ENCODE data around the gene MAGT1. TPM values are rescaled to one million over a fixed set of nuclear protein-coding genes. Genes with fewer than 3 reads are reported as not detected.
"Not testable (repeated sequence)": the region's sequence is repeated elsewhere in the genome, so short reads cannot be mapped to it uniquely, and the experiment has no call there.

The MAGT1 gene
- total and polyA plus RNA-seq, 2 donors from 2014 or later: 36.5 to 86.8 TPM

GRCh38 chrX:77893713-77894112 is 1.5 kb downstream of the MAGT1 start:
- peak overlapping the region in 1 of 3 donors; percentile 97 for H3K9ac ChIP-seq (ENCODE audit: low read length in 3 of 3)
- intact Hi-C loops (cut with DNase I): no loop called here
- FAIRE-seq: no peak
- H3K27me3 ChIP-seq (ENCODE audit: control insufficient read depth, insufficient read depth, low read length): no peaks in the 10 kb centered on the region
- peak overlapping the region; percentile 94 to 97 (median 97) for H3K4me3 ChIP-seq (ENCODE audit: low read length in 3 of 3)
- no peak for DNase-seq
- no peak overlapping the region for H3K27ac ChIP-seq (ENCODE audit: low read depth in 2 of 2, low read length in 2 of 2)
- H3K9me3 ChIP-seq (ENCODE audit: control insufficient read depth in 2 of 3, insufficient read depth in 1 of 3, low read length in 3 of 3): no peaks in the 10 kb centered on the region
- TF ChIP-seq CTCF (IDR thresholded peaks at IDR 0.05; ENCODE audit: borderline replicate concordance, extremely low read depth, insufficient read depth): no peak
- H3K4me1 ChIP-seq (ENCODE audit: control insufficient read depth in 2 of 3, insufficient read depth in 2 of 3, low read depth in 1 of 3, low read length in 3 of 3): no peaks in the 10 kb centered on the region
- no peaks in the 10 kb centered on the region for H3K36me3 ChIP-seq (ENCODE audit: control insufficient read depth in 2 of 3, insufficient read depth in 3 of 3, low read length in 3 of 3)

- Histone ChIP-seq H3K9me3 (ENCODE audit: control insufficient read depth in 2 of 3, insufficient read depth in 1 of 3, low read length in 3 of 3) (no peaks in the 10 kb centered on the region), H3K4me1 (ENCODE audit: control insufficient read depth in 2 of 3, insufficient read depth in 2 of 3, low read depth in 1 of 3, low read length in 3 of 3) (no peaks in the 10 kb centered on the region), H3K27me3 (ENCODE audit: control insufficient read depth, insufficient read depth, low read length) (no peaks in the 10 kb centered on the region), H3K27ac (ENCODE audit: low read depth in 2 of 2, low read length in 2 of 2) (no peak overlapping the region), H3K4me3 (ENCODE audit: low read length in 3 of 3) (no peak overlapping the region), H3K9ac (ENCODE audit: low read length in 3 of 3) (no peak overlapping the region), H3K36me3 (ENCODE audit: control insufficient read depth in 2 of 3, insufficient read depth in 3 of 3, low read length in 3 of 3) (no peaks in the 10 kb centered on the region)
- no peak for FAIRE-seq
- intact Hi-C loops (cut with DNase I): no loop called here
- no peak for DNase-seq
- TF ChIP-seq CTCF (IDR thresholded peaks at IDR 0.05; ENCODE audit: borderline replicate concordance, extremely low read depth, insufficient read depth): no peak
Observed at GRCh38 chrX:77892887-77893286, 2.3 kb downstream of the MAGT1 start.

- H3K4me3 ChIP-seq (ENCODE audit: low read length in 3 of 3); H3K9ac ChIP-seq (ENCODE audit: low read length in 3 of 3); H3K4me1 ChIP-seq (ENCODE audit: control insufficient read depth in 2 of 3, insufficient read depth in 2 of 3, low read depth in 1 of 3, low read length in 3 of 3); intact Hi-C loops (cut with DNase I); H3K27ac ChIP-seq (ENCODE audit: low read depth in 2 of 2, low read length in 2 of 2); FAIRE-seq; H3K9me3 ChIP-seq (ENCODE audit: control insufficient read depth in 2 of 3, insufficient read depth in 1 of 3, low read length in 3 of 3); H3K36me3 ChIP-seq (ENCODE audit: control insufficient read depth in 2 of 3, insufficient read depth in 3 of 3, low read length in 3 of 3); DNase-seq; H3K27me3 ChIP-seq (ENCODE audit: control insufficient read depth, insufficient read depth, low read length): not testable (repeated sequence)
Observed at GRCh38 chrX:77881418-77881817, 13.8 kb downstream of the MAGT1 start.

GRCh38 chrX:77875372-77875771 is 19.9 kb downstream of the MAGT1 start:
- no peaks in the 10 kb centered on the region for H3K27me3 ChIP-seq (ENCODE audit: control insufficient read depth, insufficient read depth, low read length)
- H3K4me3 ChIP-seq (ENCODE audit: low read length in 3 of 3): no peak overlapping the region
- H3K9me3 ChIP-seq (ENCODE audit: control insufficient read depth in 2 of 3, insufficient read depth in 1 of 3, low read length in 3 of 3): no peaks in the 10 kb centered on the region
- intact Hi-C loops (cut with DNase I): no loop called here
- no peaks in the 10 kb centered on the region for H3K36me3 ChIP-seq (ENCODE audit: control insufficient read depth in 2 of 3, insufficient read depth in 3 of 3, low read length in 3 of 3)
- TF ChIP-seq CTCF (IDR thresholded peaks at IDR 0.05; ENCODE audit: borderline replicate concordance, extremely low read depth, insufficient read depth): no peak
- no peak for FAIRE-seq
- H3K27ac ChIP-seq (ENCODE audit: low read depth in 2 of 2, low read length in 2 of 2): no peak overlapping the region
- no peak for DNase-seq
- no peaks in the 10 kb centered on the region for H3K4me1 ChIP-seq (ENCODE audit: control insufficient read depth in 2 of 3, insufficient read depth in 2 of 3, low read depth in 1 of 3, low read length in 3 of 3)
- no peak overlapping the region for H3K9ac ChIP-seq (ENCODE audit: low read length in 3 of 3)

- H3K36me3 ChIP-seq (ENCODE audit: control insufficient read depth in 2 of 3, insufficient read depth in 3 of 3, low read length in 3 of 3); H3K27ac ChIP-seq (ENCODE audit: low read depth in 2 of 2, low read length in 2 of 2); FAIRE-seq; intact Hi-C loops (cut with DNase I); H3K9me3 ChIP-seq (ENCODE audit: control insufficient read depth in 2 of 3, insufficient read depth in 1 of 3, low read length in 3 of 3); DNase-seq; H3K9ac ChIP-seq (ENCODE audit: low read length in 3 of 3); H3K4me1 ChIP-seq (ENCODE audit: control insufficient read depth in 2 of 3, insufficient read depth in 2 of 3, low read depth in 1 of 3, low read length in 3 of 3); H3K27me3 ChIP-seq (ENCODE audit: control insufficient read depth, insufficient read depth, low read length); H3K4me3 ChIP-seq (ENCODE audit: low read length in 3 of 3): not testable (repeated sequence)
Observed at GRCh38 chrX:77831544-77831943, 63.7 kb downstream of the MAGT1 start.

GRCh38 chrX:77821989-77822388 is 73.2 kb downstream of the MAGT1 start:
- DNase-seq; H3K27ac ChIP-seq (ENCODE audit: low read depth in 2 of 2, low read length in 2 of 2); H3K36me3 ChIP-seq (ENCODE audit: control insufficient read depth in 2 of 3, insufficient read depth in 3 of 3, low read length in 3 of 3); H3K4me1 ChIP-seq (ENCODE audit: control insufficient read depth in 2 of 3, insufficient read depth in 2 of 3, low read depth in 1 of 3, low read length in 3 of 3); H3K9me3 ChIP-seq (ENCODE audit: control insufficient read depth in 2 of 3, insufficient read depth in 1 of 3, low read length in 3 of 3); H3K9ac ChIP-seq (ENCODE audit: low read length in 3 of 3); FAIRE-seq; intact Hi-C loops (cut with DNase I); H3K4me3 ChIP-seq (ENCODE audit: low read length in 3 of 3); H3K27me3 ChIP-seq (ENCODE audit: control insufficient read depth, insufficient read depth, low read length): not testable (repeated sequence)

Data from kidney (tissue), 14 donors.